GM23338 (cell line): ENCODE measurements around the gene RBP3. TPM values are rescaled to one million over a fixed set of nuclear protein-coding genes. Genes with fewer than 3 reads are reported as not detected.

Experiments used
- ATAC-seq: fragments of 200-7000 bp; cut with Tn5 transposase; 3 replicates; pipeline ENCODE4 v1.9.1; 2020
- DNase-seq: peaks from one replicate; pipeline ENCODE4 v3.0.0-alpha.2; 2015; ENCODE audit warnings: low spot score
- H2AFZ ChIP-seq: fragments of 200-600 bp; sonication (generic); 2 replicates; pipeline ENCODE4 v1.8.0; 2016; ENCODE audit warnings: antibody characterized with exemption, mild to moderate bottlenecking, moderate library complexity
- H3F3A ChIP-seq: fragments of 200-600 bp; sonication (generic); replicated peaks from 2 replicates; pipeline ENCODE4 v1.8.0; 2017; ENCODE audit warnings: antibody characterized with exemption, mixed run types, low read depth
- H3K27ac ChIP-seq: fragments of 200-600 bp; sonication (generic); 2 replicates; pipeline ENCODE4 v1.6.1; 2016; ENCODE audit warnings: low read depth
- H3K27me3 ChIP-seq: fragments of 200-600 bp; sonication (generic); 2 replicates; pipeline ENCODE4 v1.8.0; 2016; ENCODE audit warnings: mild to moderate bottlenecking, mixed run types, moderate library complexity; ENCODE audit not compliant: insufficient read depth
- H3K36me3 ChIP-seq: fragments of 200-600 bp; sonication (generic); 2 replicates; pipeline ENCODE4 v1.8.0; 2016; ENCODE audit warnings: mild to moderate bottlenecking; ENCODE audit not compliant: insufficient read depth
- H3K4me1 ChIP-seq: fragments of 200-600 bp; sonication (generic); 2 replicates; pipeline ENCODE4 v1.8.0; 2016; ENCODE audit warnings: mild to moderate bottlenecking, moderate library complexity; ENCODE audit not compliant: insufficient read depth
- H3K4me2 ChIP-seq: fragments of 200-600 bp; sonication (generic); 2 replicates; pipeline ENCODE4 v1.7.1; 2017; ENCODE audit warnings: mixed run types
- H3K4me3 ChIP-seq: fragments of 200-600 bp; sonication (generic); 2 replicates; pipeline ENCODE4 v1.6.1; 2016; ENCODE audit warnings: mixed run types
- H3K79me2 ChIP-seq: fragments of 200-600 bp; sonication (generic); replicated peaks from 2 replicates; pipeline ENCODE4 v1.8.0; 2017; ENCODE audit warnings: mild to moderate bottlenecking; ENCODE audit not compliant: insufficient read depth
- H3K9me2 ChIP-seq: fragments of 200-600 bp; sonication (generic); 2 replicates; pipeline ENCODE4 v1.8.0; 2017; ENCODE audit not compliant: insufficient read depth
- H4K20me1 ChIP-seq: fragments of 200-600 bp; sonication (generic); replicated peaks from 2 replicates; pipeline ENCODE4 v1.8.0; 2017; ENCODE audit warnings: mild to moderate bottlenecking; ENCODE audit not compliant: insufficient read depth
- H3K27ac Mint-ChIP-seq: 2 replicates; pipeline ENCODE4 v1.8.0; 2020; ENCODE audit warnings: inconsistent platforms, mild to moderate bottlenecking, moderate library complexity, mixed read lengths
- H3K27me3 Mint-ChIP-seq: 3 replicates; pipeline ENCODE4 v1.8.0; 2022; ENCODE audit warnings: low read depth, mild to moderate bottlenecking, moderate library complexity, mixed read lengths, inconsistent platforms; ENCODE audit not compliant: insufficient read depth, poor library complexity
- H3K36me3 Mint-ChIP-seq: 3 replicates; pipeline ENCODE4 v1.8.0; 2021; ENCODE audit warnings: low read depth, mild to moderate bottlenecking, inconsistent platforms, moderate library complexity, mixed read lengths
- H3K4me1 Mint-ChIP-seq: 3 replicates; pipeline ENCODE4 v1.8.0; 2020; ENCODE audit warnings: mild to moderate bottlenecking, inconsistent platforms, mixed read lengths
- H3K4me3 Mint-ChIP-seq: 3 replicates; pipeline ENCODE4 v1.8.0; 2021; ENCODE audit warnings: moderate library complexity, mild to moderate bottlenecking, inconsistent platforms, mixed read lengths
- H3K9me3 Mint-ChIP-seq: 3 replicates; pipeline ENCODE4 v1.8.0; 2020; ENCODE audit warnings: moderate library complexity, mild to moderate bottlenecking, inconsistent platforms, mixed read lengths
- CTCF ChIP-seq, 2 experiments: fragments of 200-600 bp in 1 of 2; sonication (generic) in 1 of 2; conservative IDR thresholded peaks; 2 replicates each; pipeline versions ENCODE4 v1.5.1 to v1.6.1; 2016 to 2017; ENCODE audit warnings: antibody characterized with exemption in 2 of 2, low read depth in 2 of 2, mild to moderate bottlenecking in 2 of 2, moderate library complexity in 1 of 2
- EZH2 ChIP-seq: fragments of 200-600 bp; sonication (generic); IDR thresholded peaks from one replicate; pipeline ENCODE4 v1.8.0; 2017; ENCODE audit warnings: antibody characterized with exemption, mild to moderate bottlenecking, low read depth; ENCODE audit not compliant: unreplicated experiment
- EZH2phosphoT487 ChIP-seq: fragments of 200-600 bp; sonication (generic); IDR thresholded peaks from one replicate; pipeline ENCODE4 v1.8.1; 2018; ENCODE audit warnings: antibody characterized with exemption; ENCODE audit not compliant: unreplicated experiment
- JUNB ChIP-seq: IDR thresholded peaks from one replicate; pipeline ENCODE4 v1.6.1; 2016; ENCODE audit warnings: antibody characterized with exemption; ENCODE audit not compliant: unreplicated experiment
- NANOG ChIP-seq: IDR thresholded peaks from 2 replicates; pipeline ENCODE4 v1.6.1; 2016; ENCODE audit warnings: antibody characterized with exemption, borderline replicate concordance
- POLR2AphosphoS5 ChIP-seq: IDR thresholded peaks from 2 replicates; pipeline ENCODE4 v1.6.1; 2016; ENCODE audit warnings: antibody characterized with exemption, low read depth
- REST ChIP-seq: IDR thresholded peaks from one replicate; pipeline ENCODE4 v1.6.1; 2018; ENCODE audit warnings: antibody characterized with exemption; ENCODE audit not compliant: unreplicated experiment
- STAT1 ChIP-seq: IDR thresholded peaks from one replicate; pipeline ENCODE4 v1.6.1; 2016; ENCODE audit warnings: antibody characterized with exemption; ENCODE audit not compliant: unreplicated experiment
- ZNF114 ChIP-seq: fragments of 250-450 bp; sonication (Bioruptor Pico); IDR thresholded peaks from 2 replicates; pipeline ENCODE4 v1.5.0; 2020; ENCODE audit warnings: mild to moderate bottlenecking, moderate library complexity
- ZNF331 ChIP-seq: fragments of 250-450 bp; sonication (Bioruptor Pico); IDR thresholded peaks from 2 replicates; pipeline ENCODE4 v1.5.0; 2020; ENCODE audit warnings: low read depth, mild to moderate bottlenecking, moderate library complexity
- ZNF462 ChIP-seq: fragments of 250-450 bp; sonication (Bioruptor Pico); IDR thresholded peaks from 2 replicates; pipeline ENCODE4 v1.5.0; 2020; ENCODE audit warnings: mild to moderate bottlenecking, moderate library complexity
- polyA plus RNA-seq: library from polyadenylated mRNA; unstranded; fragments of >200 nt; fragmentation: Nextera tagmentation; extraction: Ambion mirVana; gene quantifications from 2 replicates; pipeline ENCODE4 v1.2.1, GENCODE V29; 2016
- total RNA-seq: library from RNA; depleted of rRNA; stranded (reverse); fragments of >200 nt; shearing (Covaris generic); gene quantifications from 2 replicates; pipeline ENCODE4 v1.2.3, GENCODE V29; 2014
- TF ChIP-seq, protein P1 (sequence below): IDR thresholded peaks from 2 replicates; pipeline ENCODE4 v1.6.1; 2016; ENCODE audit warnings: antibody characterized with exemption

RBP3 gene
- total and polyA plus RNA-seq, 2 experiments from 2014 or later: not detected

- no peak overlapping the region for H3K4me3 ChIP-seq
- H3K9me2 ChIP-seq: no peaks in the 10 kb centered on the region
- TF ChIP-seq JUNB (no peak), REST (no peak), CTCF (conservative IDR thresholded peaks at IDR 0.05; ENCODE audit: low read depth in 2 of 2) (no peak), ZNF114 (CRISPR knock-in tag) (no peak), EZH2phosphoT487 (no peak), STAT1 (no peak), EZH2 (no peak), ZNF331 (no peak), ZNF462 (no peak), NANOG (no peak), POLR2AphosphoS5 (no peak)
- TF ChIP-seq, protein P1, sequence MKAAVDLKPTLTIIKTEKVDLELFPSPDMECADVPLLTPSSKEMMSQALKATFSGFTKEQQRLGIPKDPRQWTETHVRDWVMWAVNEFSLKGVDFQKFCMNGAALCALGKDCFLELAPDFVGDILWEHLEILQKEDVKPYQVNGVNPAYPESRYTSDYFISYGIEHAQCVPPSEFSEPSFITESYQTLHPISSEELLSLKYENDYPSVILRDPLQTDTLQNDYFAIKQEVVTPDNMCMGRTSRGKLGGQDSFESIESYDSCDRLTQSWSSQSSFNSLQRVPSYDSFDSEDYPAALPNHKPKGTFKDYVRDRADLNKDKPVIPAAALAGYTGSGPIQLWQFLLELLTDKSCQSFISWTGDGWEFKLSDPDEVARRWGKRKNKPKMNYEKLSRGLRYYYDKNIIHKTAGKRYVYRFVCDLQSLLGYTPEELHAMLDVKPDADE: no peak
- no peak overlapping the region for H3K27ac Mint-ChIP-seq
- no peaks in the 10 kb centered on the region for H3K79me2 ChIP-seq
- no peaks in the 10 kb centered on the region for H3K27me3 ChIP-seq
- no peak overlapping the region for H3K27ac ChIP-seq
- no peak overlapping the region for H2AFZ ChIP-seq
- H3K27me3 Mint-ChIP-seq: peaks cover 1% of the 10 kb centered on the region
- no peak overlapping the region for H3K4me3 Mint-ChIP-seq
- no peaks in the 10 kb centered on the region; the same call in 2 of the 3 replicates for H3K4me1 Mint-ChIP-seq
- no peaks in the 10 kb centered on the region for H3K9me3 Mint-ChIP-seq
- no peaks in the 10 kb centered on the region for H3K4me1 ChIP-seq
- no peaks in the 10 kb centered on the region for H4K20me1 ChIP-seq
- no peak for DNase-seq
- H3K4me2 ChIP-seq: no peak overlapping the region
- H3F3A ChIP-seq: no peaks in the 10 kb centered on the region
- H3K36me3 ChIP-seq: no peaks in the 10 kb centered on the region
- no peak for ATAC-seq
- no peaks in the 10 kb centered on the region for H3K36me3 Mint-ChIP-seq
Measured at GRCh38 chr10:47326306-47326926, 21.7 kb upstream of the RBP3 start.
